ENCODE measurements around the gene FLNC. TPM values are rescaled to one million over a fixed set of nuclear protein-coding genes. Genes with fewer than 3 reads are reported as not detected.
A peak's percentile ranks its signal among the peaks of the same experiment; 100 is the strongest.

FLNC gene
- total and polyA plus RNA-seq, 2 of the 13 experiments (the other 11 are each of a cell fraction or from before 2014, with no cell fraction given), result 0.02 TPM; not detected in 1

DNA sequence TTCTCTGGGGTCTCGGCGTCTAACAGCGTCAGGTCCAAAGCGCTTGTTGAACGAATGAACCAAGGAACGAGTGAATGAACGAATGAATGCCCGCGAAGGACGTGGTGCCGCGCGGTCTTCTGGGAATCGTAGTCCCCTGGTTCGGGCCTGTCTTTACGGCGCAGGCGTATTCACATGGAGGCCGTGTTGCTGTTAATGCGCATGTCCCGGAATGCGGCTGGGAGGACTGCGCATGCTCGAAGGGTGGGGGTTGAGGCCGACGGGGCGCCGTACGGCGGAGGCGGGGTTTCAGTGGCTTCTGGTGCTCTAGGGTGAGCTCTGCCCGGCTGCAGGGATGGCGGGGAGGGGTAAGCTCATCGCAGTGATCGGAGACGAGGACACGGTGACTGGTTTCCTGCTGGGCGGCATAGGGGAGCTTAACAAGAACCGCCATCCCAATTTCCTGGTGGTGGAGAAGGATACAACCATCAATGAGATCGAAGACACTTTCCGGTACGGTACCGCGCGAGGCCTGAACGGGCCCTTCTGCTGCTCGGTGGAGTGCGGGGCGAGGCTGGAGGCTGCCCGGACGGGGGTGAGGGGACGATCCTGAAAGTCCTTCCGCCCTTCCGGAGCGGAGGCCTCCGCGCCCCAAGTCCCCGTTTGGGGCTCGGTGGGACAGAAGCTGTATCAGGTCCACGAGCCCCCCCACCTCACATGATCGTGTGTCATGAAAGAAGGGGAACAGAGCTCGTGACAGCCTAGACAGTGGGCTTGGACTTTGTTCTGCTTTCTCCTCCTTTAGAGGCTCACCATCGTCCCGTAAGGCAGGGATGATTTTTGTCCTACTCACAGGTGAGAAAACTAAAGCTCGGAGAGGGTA is 32.6 kb downstream of the FLNC start, which contains the start of gene ATP6V1F (continued):
- TF ChIP-seq, protein P1, sequence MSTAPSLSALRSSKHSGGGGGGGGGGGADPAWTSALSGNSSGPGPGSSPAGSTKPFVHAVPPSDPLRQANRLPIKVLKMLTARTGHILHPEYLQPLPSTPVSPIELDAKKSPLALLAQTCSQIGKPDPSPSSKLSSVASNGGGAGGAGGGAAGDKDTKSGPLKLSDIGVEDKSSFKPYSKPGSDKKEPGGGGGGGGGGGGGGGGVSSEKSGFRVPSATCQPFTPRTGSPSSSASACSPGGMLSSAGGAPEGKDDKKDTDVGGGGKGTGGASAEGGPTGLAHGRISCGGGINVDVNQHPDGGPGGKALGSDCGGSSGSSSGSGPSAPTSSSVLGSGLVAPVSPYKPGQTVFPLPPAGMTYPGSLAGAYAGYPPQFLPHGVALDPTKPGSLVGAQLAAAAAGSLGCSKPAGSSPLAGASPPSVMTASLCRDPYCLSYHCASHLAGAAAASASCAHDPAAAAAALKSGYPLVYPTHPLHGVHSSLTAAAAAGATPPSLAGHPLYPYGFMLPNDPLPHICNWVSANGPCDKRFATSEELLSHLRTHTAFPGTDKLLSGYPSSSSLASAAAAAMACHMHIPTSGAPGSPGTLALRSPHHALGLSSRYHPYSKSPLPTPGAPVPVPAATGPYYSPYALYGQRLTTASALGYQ (CRISPR knock-in tag; IDR thresholded peaks at IDR 0.05), result no peak
- TF ChIP-seq, protein P2, sequence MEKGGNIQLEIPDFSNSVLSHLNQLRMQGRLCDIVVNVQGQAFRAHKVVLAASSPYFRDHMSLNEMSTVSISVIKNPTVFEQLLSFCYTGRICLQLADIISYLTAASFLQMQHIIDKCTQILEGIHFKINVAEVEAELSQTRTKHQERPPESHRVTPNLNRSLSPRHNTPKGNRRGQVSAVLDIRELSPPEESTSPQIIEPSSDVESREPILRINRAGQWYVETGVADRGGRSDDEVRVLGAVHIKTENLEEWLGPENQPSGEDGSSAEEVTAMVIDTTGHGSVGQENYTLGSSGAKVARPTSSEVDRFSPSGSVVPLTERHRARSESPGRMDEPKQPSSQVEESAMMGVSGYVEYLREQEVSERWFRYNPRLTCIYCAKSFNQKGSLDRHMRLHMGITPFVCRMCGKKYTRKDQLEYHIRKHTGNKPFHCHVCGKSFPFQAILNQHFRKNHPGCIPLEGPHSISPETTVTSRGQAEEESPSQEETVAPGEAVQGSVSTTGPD (CRISPR knock-in tag; IDR thresholded peaks at IDR 0.05), result no peak
- no peak for TF ChIP-seq PRPF4 (IDR thresholded peaks at IDR 0.05; ENCODE audit: low read depth, low read length, poor library complexity, severe bottlenecking)
- TF ChIP-seq HNRNPL (IDR thresholded peaks at IDR 0.05; ENCODE audit: low read depth, low read length), result no peak
- TF ChIP-seq ZNF263 (CRISPR knock-in tag; IDR thresholded peaks at IDR 0.05), result no peak
- no peak for TF ChIP-seq ZNF841 (CRISPR knock-in tag; IDR thresholded peaks at IDR 0.05; ENCODE audit: borderline replicate concordance)
- no peak for TF ChIP-seq ETV6 (CRISPR knock-in tag; conservative IDR thresholded peaks at IDR 0.05)
- no peak for TF ChIP-seq TCF12 (IDR thresholded peaks at IDR 0.05)
- TF ChIP-seq TCF12 (CRISPR knock-in tag; IDR thresholded peaks at IDR 0.05), result no peak
- TF ChIP-seq NCOA2 (CRISPR knock-in tag; IDR thresholded peaks at IDR 0.05), result no peak
- TF ChIP-seq ZNF83 (CRISPR knock-in tag; IDR thresholded peaks at IDR 0.05; ENCODE audit: borderline replicate concordance), result no peak
- no peak for TF ChIP-seq ZNF883 (CRISPR knock-in tag; IDR thresholded peaks at IDR 0.05; ENCODE audit: not compliant biosample characterization)
- peak; percentile 68; the same call in 1 of the 2 replicates for TF ChIP-seq ZNF607 (CRISPR knock-in tag; IDR thresholded peaks at IDR 0.05; ENCODE audit: borderline replicate concordance)
- TF ChIP-seq HES4 (CRISPR knock-in tag; IDR thresholded peaks at IDR 0.05; ENCODE audit: borderline replicate concordance), result peak; percentile 49; the same call in 1 of the 2 replicates
- TF ChIP-seq, protein P3, sequence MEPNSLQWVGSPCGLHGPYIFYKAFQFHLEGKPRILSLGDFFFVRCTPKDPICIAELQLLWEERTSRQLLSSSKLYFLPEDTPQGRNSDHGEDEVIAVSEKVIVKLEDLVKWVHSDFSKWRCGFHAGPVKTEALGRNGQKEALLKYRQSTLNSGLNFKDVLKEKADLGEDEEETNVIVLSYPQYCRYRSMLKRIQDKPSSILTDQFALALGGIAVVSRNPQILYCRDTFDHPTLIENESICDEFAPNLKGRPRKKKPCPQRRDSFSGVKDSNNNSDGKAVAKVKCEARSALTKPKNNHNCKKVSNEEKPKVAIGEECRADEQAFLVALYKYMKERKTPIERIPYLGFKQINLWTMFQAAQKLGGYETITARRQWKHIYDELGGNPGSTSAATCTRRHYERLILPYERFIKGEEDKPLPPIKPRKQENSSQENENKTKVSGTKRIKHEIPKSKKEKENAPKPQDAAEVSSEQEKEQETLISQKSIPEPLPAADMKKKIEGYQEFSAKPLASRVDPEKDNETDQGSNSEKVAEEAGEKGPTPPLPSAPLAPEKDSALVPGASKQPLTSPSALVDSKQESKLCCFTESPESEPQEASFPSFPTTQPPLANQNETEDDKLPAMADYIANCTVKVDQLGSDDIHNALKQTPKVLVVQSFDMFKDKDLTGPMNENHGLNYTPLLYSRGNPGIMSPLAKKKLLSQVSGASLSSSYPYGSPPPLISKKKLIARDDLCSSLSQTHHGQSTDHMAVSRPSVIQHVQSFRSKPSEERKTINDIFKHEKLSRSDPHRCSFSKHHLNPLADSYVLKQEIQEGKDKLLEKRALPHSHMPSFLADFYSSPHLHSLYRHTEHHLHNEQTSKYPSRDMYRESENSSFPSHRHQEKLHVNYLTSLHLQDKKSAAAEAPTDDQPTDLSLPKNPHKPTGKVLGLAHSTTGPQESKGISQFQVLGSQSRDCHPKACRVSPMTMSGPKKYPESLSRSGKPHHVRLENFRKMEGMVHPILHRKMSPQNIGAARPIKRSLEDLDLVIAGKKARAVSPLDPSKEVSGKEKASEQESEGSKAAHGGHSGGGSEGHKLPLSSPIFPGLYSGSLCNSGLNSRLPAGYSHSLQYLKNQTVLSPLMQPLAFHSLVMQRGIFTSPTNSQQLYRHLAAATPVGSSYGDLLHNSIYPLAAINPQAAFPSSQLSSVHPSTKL (CRISPR knock-in tag; IDR thresholded peaks at IDR 0.05), result no peak; the same call in 1 of the 2 replicates
- TF ChIP-seq RFX1 (IDR thresholded peaks at IDR 0.05), result no peak
- 0 out of 2 replicates have a peak, but pooled peaks have one; percentile 45 for TF ChIP-seq ARNTL (CRISPR knock-in tag; IDR thresholded peaks at IDR 0.05)
- no peak for TF ChIP-seq ZNF180 (CRISPR knock-in tag; IDR thresholded peaks at IDR 0.05; ENCODE audit: borderline replicate concordance, low read depth)
